ENCODE data around the gene IL15. TPM values are rescaled to one million over a fixed set of nuclear protein-coding genes. Genes with fewer than 3 reads are reported as not detected.

The IL15 gene
- total and polyA plus RNA-seq, 4 donors: 0.93 to 2.0 (median 1.5) TPM

GRCh38 chr4:141697116-141697515 is 60.7 kb downstream of the IL15 start:
- H3K4me3 ChIP-seq (ENCODE audit: low read depth in 1 of 3, low read length in 3 of 3): no peak overlapping the region
- no peaks in the 10 kb centered on the region for H3K27me3 ChIP-seq (ENCODE audit: control insufficient read depth in 4 of 4, insufficient read depth in 4 of 4, low read length in 3 of 4)
- H3K27ac ChIP-seq (ENCODE audit: low read depth in 1 of 2, low read length in 2 of 2): no peak overlapping the region
- no peak overlapping the region for H3K9ac ChIP-seq (ENCODE audit: low read depth in 1 of 2, low read length in 2 of 2)
- no peaks in the 10 kb centered on the region for H3K36me3 ChIP-seq (ENCODE audit: control insufficient read depth in 4 of 4, insufficient read depth in 3 of 4, low read depth in 1 of 4, low read length in 3 of 4)
- no peak for DNase-seq (ENCODE audit: low spot score)
- TF ChIP-seq HNF4A (conservative IDR thresholded peaks at IDR 0.05): no peak
- TF ChIP-seq RAD21 (IDR thresholded peaks at IDR 0.05): no peak
- no peak for TF ChIP-seq REST (IDR thresholded peaks at IDR 0.05)
- no peak for TF ChIP-seq SP1 (IDR thresholded peaks at IDR 0.05)
- no peaks in the 10 kb centered on the region for H3K4me1 ChIP-seq (ENCODE audit: control insufficient read depth in 4 of 4, insufficient read depth in 4 of 4, low read length in 3 of 4)
- no peaks in the 10 kb centered on the region for H3K9me3 ChIP-seq (ENCODE audit: control insufficient read depth in 4 of 4, low read length in 3 of 4)
- 94% methylated on average over 2 of the region's 2 CpGs for WGBS

DNA sequence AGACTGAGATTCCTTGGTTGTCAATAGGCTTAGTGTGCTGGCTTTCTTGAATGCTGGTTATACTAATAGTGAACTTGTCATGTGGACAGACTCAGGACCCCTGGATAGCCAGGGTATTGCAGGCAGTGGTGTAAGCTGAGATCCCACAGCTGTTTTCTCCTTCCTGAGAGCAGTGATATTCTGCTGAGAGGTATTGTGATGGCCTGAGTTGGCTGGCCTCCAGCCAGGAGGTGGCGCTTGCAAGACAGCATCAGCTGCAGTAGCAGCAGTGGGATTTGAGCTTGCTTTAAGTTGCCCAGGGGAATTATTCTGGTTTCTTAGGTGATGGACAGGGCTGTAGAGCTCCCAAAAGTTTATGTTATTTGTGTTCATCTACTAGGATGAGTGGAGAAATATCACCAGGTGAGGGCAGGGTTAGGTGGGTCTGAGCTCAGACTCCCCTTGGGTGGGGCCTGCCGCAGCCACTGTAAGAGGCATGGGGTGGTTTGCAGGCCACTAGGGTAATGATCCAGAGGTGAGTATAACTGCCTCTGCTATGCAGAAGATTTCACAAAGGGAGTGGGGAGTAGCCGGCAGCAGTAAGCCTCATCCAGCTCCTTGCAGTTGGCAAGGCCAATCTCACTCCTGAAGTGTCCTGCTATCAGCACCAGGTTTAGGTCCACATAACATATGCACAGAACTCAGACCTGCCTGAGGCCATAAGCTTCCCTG is 66.2 kb downstream of the IL15 start:
- Histone ChIP-seq H3K9me3 (ENCODE audit: control insufficient read depth in 4 of 4, low read length in 3 of 4) (no peaks in the 10 kb centered on the region), H3K27me3 (ENCODE audit: control insufficient read depth in 4 of 4, insufficient read depth in 4 of 4, low read length in 3 of 4) (no peaks in the 10 kb centered on the region), H3K9ac (ENCODE audit: low read depth in 1 of 2, low read length in 2 of 2) (no peak overlapping the region), H3K36me3 (ENCODE audit: control insufficient read depth in 4 of 4, insufficient read depth in 3 of 4, low read depth in 1 of 4, low read length in 3 of 4) (no peaks in the 10 kb centered on the region), H3K4me3 (ENCODE audit: low read depth in 1 of 3, low read length in 3 of 3) (no peak overlapping the region), H3K4me1 (ENCODE audit: control insufficient read depth in 4 of 4, insufficient read depth in 4 of 4, low read length in 3 of 4) (no peaks in the 10 kb centered on the region), H3K27ac (ENCODE audit: low read depth in 1 of 2, low read length in 2 of 2) (no peak overlapping the region)
- 96% methylated on average over 3 of the region's 3 CpGs for WGBS
- no peak for TF ChIP-seq RAD21 (IDR thresholded peaks at IDR 0.05)
- TF ChIP-seq JUND (IDR thresholded peaks at IDR 0.05): no peak
- DNase-seq (ENCODE audit: low spot score): no peak

- Histone ChIP-seq H3K4me3 (ENCODE audit: low read depth in 1 of 3, low read length in 3 of 3) (no peak overlapping the region), H3K9me3 (ENCODE audit: control insufficient read depth in 4 of 4, low read length in 3 of 4) (no peaks in the 10 kb centered on the region), H3K4me1 (ENCODE audit: control insufficient read depth in 4 of 4, insufficient read depth in 4 of 4, low read length in 3 of 4) (no peaks in the 10 kb centered on the region), H3K27me3 (ENCODE audit: control insufficient read depth in 4 of 4, insufficient read depth in 4 of 4, low read length in 3 of 4) (no peaks in the 10 kb centered on the region), H3K9ac (ENCODE audit: low read depth in 1 of 2, low read length in 2 of 2) (no peak overlapping the region), H3K36me3 (ENCODE audit: control insufficient read depth in 4 of 4, insufficient read depth in 3 of 4, low read depth in 1 of 4, low read length in 3 of 4) (no peaks in the 10 kb centered on the region), H3K27ac (ENCODE audit: low read depth in 1 of 2, low read length in 2 of 2) (no peak overlapping the region)
- DNase-seq (ENCODE audit: low spot score): no peak
- WGBS: 96% methylated on average over 2 of the region's 2 CpGs
- TF ChIP-seq HNF4A (conservative IDR thresholded peaks at IDR 0.05) (no peak), FOXA2 (IDR thresholded peaks at IDR 0.05) (no peak), RXRA (IDR thresholded peaks at IDR 0.05) (no peak), ZBTB33 (IDR thresholded peaks at IDR 0.05) (no peak), NR2F2 (IDR thresholded peaks at IDR 0.05) (no peak), FOXA1 (IDR thresholded peaks at IDR 0.05) (no peak), YY1 (IDR thresholded peaks at IDR 0.05) (no peak), CTCF (IDR thresholded peaks at IDR 0.05; ENCODE audit: low read depth, low read length, missing input control) (no peak), SP1 (IDR thresholded peaks at IDR 0.05) (no peak), TAF1 (conservative IDR thresholded peaks at IDR 0.05) (no peak), JUND (IDR thresholded peaks at IDR 0.05) (no peak), REST (IDR thresholded peaks at IDR 0.05) (no peak), EGR1 (IDR thresholded peaks at IDR 0.05; ENCODE audit: low read depth in 2 of 2) (no peak), HNF4G (IDR thresholded peaks at IDR 0.05) (no peak)
- TF ChIP-seq, protein P1, sequence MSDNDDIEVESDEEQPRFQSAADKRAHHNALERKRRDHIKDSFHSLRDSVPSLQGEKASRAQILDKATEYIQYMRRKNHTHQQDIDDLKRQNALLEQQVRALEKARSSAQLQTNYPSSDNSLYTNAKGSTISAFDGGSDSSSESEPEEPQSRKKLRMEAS (IDR thresholded peaks at IDR 0.05): no peak
- TF ChIP-seq, protein P2, sequence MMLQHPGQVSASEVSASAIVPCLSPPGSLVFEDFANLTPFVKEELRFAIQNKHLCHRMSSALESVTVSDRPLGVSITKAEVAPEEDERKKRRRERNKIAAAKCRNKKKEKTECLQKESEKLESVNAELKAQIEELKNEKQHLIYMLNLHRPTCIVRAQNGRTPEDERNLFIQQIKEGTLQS (IDR thresholded peaks at IDR 0.05): no peak
These were observed 67.1 kb downstream of the IL15 start for GRCh38 chr4:141703497-141703896.
